Measurements from ENCODE around the gene ST8SIA4. TPM values are rescaled to one million over a fixed set of nuclear protein-coding genes. Genes with fewer than 3 reads are reported as not detected.

Gene ST8SIA4
- total and polyA plus RNA-seq, 2 experiments from 2014 or later: 3.1 to 6.0 TPM

DNA sequence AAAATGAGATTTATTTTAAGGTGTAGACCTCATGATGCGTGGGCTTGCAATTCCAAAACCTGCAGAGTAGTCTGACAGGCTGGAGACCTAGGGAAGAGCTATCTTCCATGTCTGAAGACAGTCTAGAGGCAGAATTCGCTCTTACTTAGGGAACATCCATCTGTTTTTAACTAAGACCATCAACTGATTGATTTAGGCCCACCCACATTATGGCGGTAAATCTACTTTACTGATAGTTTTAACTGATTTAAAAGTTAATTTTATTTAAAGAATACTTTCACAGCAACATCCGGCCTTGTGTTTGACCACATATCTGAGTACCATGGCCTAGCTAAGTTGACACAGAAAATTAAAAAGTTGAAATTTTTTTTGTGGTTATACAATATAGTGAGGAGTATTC is 6.0 kb upstream of the ST8SIA4 start:
- no peak overlapping the region for H2AFZ ChIP-seq
- H3K4me1 ChIP-seq (ENCODE audit: insufficient read depth): no peaks in the 10 kb centered on the region
- peaks cover 10% of the 10 kb centered on the region for H3K27me3 ChIP-seq
- H3K36me3 ChIP-seq (replicated peaks; ENCODE audit: insufficient read depth, low read depth): no peaks in the 10 kb centered on the region
- H3K4me3 ChIP-seq: no peak overlapping the region
- TF ChIP-seq EZH2 (IDR thresholded peaks at IDR 0.05; ENCODE audit: borderline replicate concordance) (no peak), EZH2phosphoT487 (IDR thresholded peaks at IDR 0.05; ENCODE audit: low read depth, severe bottlenecking, unreplicated experiment) (no peak)
- TF ChIP-seq, protein P1, sequence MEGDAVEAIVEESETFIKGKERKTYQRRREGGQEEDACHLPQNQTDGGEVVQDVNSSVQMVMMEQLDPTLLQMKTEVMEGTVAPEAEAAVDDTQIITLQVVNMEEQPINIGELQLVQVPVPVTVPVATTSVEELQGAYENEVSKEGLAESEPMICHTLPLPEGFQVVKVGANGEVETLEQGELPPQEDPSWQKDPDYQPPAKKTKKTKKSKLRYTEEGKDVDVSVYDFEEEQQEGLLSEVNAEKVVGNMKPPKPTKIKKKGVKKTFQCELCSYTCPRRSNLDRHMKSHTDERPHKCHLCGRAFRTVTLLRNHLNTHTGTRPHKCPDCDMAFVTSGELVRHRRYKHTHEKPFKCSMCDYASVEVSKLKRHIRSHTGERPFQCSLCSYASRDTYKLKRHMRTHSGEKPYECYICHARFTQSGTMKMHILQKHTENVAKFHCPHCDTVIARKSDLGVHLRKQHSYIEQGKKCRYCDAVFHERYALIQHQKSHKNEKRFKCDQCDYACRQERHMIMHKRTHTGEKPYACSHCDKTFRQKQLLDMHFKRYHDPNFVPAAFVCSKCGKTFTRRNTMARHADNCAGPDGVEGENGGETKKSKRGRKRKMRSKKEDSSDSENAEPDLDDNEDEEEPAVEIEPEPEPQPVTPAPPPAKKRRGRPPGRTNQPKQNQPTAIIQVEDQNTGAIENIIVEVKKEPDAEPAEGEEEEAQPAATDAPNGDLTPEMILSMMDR (IDR thresholded peaks at IDR 0.05; ENCODE audit: poor library complexity): no peak
- H3K9me3 ChIP-seq (ENCODE audit: low read depth): no peaks in the 10 kb centered on the region
- no peak overlapping the region for H3K4me2 ChIP-seq
- no peak for DNase-seq (ENCODE audit: low spot score)
- WGBS (ENCODE audit: low lambda C conversion rate, missing lambda C conversion rate): 91% methylated on average over 4 of the region's 4 CpGs
- no peaks in the 10 kb centered on the region for H4K20me1 ChIP-seq (ENCODE audit: insufficient read depth, poor library complexity, severe bottlenecking)
- H3K79me2 ChIP-seq: no peaks in the 10 kb centered on the region
- no peaks in the 10 kb centered on the region for H3K9me2 ChIP-seq (replicated peaks; ENCODE audit: insufficient read depth)
- H3K27ac ChIP-seq: no peak overlapping the region

DNA sequence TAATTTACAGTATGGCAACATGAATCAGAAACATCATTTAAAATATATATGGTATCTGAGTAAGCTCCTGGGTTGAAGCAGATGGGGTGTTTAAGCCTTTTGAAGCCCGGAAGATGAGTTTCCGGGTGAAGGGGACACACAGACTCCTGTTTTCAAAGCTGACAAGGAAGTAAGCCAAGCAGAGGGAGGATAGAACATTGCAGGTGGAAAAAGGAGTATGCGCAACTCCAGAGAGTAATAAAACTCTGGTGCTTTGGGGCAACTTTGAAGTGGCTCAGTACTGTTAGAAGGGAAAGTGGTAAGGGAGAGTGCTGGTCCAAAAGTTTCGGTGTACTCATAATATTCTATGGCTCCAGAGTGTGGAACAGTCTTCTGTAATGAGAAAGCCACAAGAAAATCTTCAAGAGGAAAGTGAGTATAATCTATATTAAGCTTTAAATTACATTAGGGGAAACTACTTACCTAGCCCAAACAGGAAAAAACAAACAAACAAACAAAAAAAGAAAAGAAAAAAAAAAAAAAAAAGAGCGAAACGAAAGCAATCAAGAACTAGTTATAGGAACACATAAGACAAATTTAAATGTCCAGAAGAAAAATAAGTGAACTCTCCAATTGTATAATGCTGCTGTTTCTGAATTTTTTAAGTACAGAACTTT is 2.3 kb upstream of the ST8SIA4 start:
- H3K4me3 ChIP-seq: no peak overlapping the region
- 89% methylated on average over 6 of the region's 6 CpGs for WGBS (ENCODE audit: low lambda C conversion rate, missing lambda C conversion rate)

DNA sequence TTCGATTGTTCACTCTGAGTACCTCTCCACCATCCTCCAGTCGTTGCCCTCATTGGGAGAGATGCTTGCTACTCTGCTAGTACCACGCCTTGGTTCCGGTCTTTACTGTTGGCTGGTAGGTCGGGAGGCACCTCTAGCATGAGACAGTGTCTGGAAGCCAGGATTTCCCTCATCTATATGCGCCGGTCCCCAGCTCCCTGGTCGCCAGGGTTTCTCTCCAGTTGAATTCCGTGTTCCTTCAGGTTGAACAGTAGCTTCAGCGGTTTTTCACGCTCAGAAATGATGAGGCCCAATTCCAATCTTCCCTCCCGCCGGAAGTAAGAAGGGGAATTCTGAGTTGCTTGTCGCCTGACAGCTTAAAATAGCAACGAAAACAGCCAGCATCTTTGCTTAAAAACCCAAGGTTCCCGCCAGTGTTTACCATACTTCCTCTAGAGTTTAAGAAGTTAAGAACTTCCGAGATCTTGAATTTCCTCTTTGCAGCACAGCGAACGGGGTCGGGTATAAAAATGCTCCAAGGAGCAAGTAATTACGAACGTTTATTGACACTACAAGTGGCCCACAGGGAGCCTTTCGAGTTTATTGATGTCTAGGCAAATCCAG is 1.3 kb upstream of the ST8SIA4 start:
- 44% methylated on average over 23 of the region's 23 CpGs for WGBS (ENCODE audit: low lambda C conversion rate, missing lambda C conversion rate)
- Histone ChIP-seq H3K27me3 (peaks cover 10% of the 10 kb centered on the region), H3K27ac (no peak overlapping the region)

More for the DNA sequence above, 2.3 kb upstream of the ST8SIA4 start:
- DNase-seq (ENCODE audit: low spot score): no peak
- Histone ChIP-seq H4K20me1 (ENCODE audit: insufficient read depth, poor library complexity, severe bottlenecking) (no peaks in the 10 kb centered on the region), H2AFZ (no peak overlapping the region), H3K27ac (no peak overlapping the region), H3K9me3 (ENCODE audit: low read depth) (no peaks in the 10 kb centered on the region), H3K4me2 (no peak overlapping the region), H3K27me3 (peaks cover 10% of the 10 kb centered on the region), H3K79me2 (no peaks in the 10 kb centered on the region), H3K9me2 (replicated peaks; ENCODE audit: insufficient read depth) (no peaks in the 10 kb centered on the region), H3K36me3 (replicated peaks; ENCODE audit: insufficient read depth, low read depth) (no peaks in the 10 kb centered on the region), H3K4me1 (ENCODE audit: insufficient read depth) (no peaks in the 10 kb centered on the region)
- TF ChIP-seq EZH2 (IDR thresholded peaks at IDR 0.05; ENCODE audit: borderline replicate concordance): no peak
- TF ChIP-seq EZH2phosphoT487 (IDR thresholded peaks at IDR 0.05; ENCODE audit: low read depth, severe bottlenecking, unreplicated experiment): no peak
- TF ChIP-seq, protein P1 (IDR thresholded peaks at IDR 0.05; ENCODE audit: poor library complexity): no peak

More for the DNA sequence above, 1.3 kb upstream of the ST8SIA4 start:
- no peaks in the 10 kb centered on the region for H3K9me2 ChIP-seq (replicated peaks; ENCODE audit: insufficient read depth)
- TF ChIP-seq, protein P1 (IDR thresholded peaks at IDR 0.05; ENCODE audit: poor library complexity): no peak
- TF ChIP-seq EZH2 (IDR thresholded peaks at IDR 0.05; ENCODE audit: borderline replicate concordance): no peak
- H3K4me3 ChIP-seq: peak overlapping the region; percentile 40
- peak overlapping the region; percentile 86 for H2AFZ ChIP-seq
- no peaks in the 10 kb centered on the region for H4K20me1 ChIP-seq (ENCODE audit: insufficient read depth, poor library complexity, severe bottlenecking)
- H3K79me2 ChIP-seq: no peaks in the 10 kb centered on the region
- DNase-seq (ENCODE audit: low spot score): peak; percentile 17
- H3K4me2 ChIP-seq: peak overlapping the region; percentile 93
- H3K9me3 ChIP-seq (ENCODE audit: low read depth): no peaks in the 10 kb centered on the region
- H3K36me3 ChIP-seq (replicated peaks; ENCODE audit: insufficient read depth, low read depth): no peaks in the 10 kb centered on the region
- H3K4me1 ChIP-seq (ENCODE audit: insufficient read depth): no peaks in the 10 kb centered on the region

All from hepatocyte (in vitro differentiated cells).